GM19328 (cell line): ENCODE results near the gene NGF.
A peak's percentile ranks its signal among the peaks of the same experiment; 100 is the strongest.
"Not testable (repeated sequence)": the region's sequence is repeated elsewhere in the genome, so short reads cannot be mapped to it uniquely, and the experiment has no call there.

Experiments used
- ATAC-seq: cut with Tn5 transposase; IDR thresholded peaks from one replicate; pipeline ENCODE4 v1.9.1; 2021; ENCODE audit warnings: mild to moderate bottlenecking, moderate library complexity; ENCODE audit not compliant: unreplicated experiment

The NGF gene

DNA sequence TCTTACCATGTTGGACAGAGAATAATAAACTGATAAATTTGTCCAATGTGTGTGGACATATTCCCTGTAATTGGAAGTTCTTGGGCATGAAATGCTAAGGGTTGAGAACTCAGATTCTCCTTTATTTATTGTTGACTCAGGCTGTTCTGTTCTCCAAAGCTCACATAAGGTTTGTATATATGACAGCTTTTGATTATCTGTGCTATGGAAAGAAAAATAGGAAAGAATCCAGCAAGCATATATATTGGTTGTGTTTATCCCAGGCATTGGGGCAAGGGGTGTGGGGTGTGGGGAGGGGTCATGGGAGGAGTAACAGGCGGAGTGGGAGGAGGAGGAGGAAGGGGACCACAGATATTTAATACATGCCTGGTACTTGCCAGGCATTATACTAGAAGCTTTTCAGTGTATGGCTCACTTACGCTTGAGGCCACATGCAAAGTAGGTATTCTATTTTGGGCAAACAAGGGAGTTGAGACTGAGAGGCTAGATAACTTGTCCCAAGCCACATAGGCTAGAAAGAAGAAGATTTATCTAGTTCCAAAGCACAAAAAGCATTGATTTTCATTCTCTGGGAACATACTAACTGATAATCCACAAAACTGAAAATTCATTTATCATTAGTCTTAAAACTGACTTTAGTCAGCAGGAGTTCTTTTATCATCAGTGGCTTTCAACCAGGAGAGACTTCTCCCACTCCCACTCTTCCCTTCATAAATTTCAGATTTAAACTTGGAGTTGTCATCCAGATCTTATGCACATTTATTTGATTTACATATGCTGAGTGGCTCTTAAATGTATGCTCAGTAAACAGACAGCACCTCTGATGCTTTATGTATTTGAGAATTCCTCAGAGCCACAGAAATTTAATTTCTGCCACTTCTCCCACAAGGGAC is 27.2 kb downstream of the NGF start:
- ATAC-seq: no peak

DNA sequence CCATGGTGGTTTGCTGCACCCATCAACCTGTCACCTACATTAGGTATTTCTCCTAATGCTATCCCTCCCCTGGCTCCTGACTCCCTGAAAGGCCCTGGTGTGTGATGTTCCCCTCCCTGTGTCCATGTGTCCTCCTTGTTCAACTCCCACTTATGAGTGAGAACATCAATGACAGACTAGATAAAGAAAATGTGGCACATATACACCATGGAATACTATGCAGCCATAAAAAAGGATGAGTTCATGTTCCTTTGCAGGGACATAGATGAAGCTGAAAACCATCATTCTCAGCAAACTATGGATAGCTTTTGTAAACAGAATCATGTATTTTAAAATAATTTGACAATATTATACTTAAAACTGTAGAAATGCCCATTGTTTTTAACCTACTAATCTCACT is 28.5 kb downstream of the NGF start:
- not testable (repeated sequence) for ATAC-seq

DNA sequence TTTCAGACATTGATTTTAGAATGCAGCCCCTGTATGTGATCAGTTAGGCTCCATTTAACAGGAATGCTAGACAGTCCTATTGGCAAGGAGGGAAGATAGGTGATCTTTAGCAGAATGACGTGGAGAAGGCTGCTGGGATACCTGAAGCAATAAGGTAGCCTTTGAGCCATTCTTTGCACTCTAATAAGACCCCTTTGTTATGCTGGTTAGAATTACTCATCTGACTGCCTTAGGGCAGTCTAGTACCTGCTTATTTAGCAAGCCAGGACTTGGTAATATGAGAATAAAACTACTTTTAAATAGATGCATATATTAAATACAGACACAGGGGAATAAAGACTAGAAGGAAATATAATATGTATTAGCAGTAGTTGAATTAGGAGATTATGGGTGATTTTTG is 29.1 kb downstream of the NGF start:
- no peak for ATAC-seq

DNA sequence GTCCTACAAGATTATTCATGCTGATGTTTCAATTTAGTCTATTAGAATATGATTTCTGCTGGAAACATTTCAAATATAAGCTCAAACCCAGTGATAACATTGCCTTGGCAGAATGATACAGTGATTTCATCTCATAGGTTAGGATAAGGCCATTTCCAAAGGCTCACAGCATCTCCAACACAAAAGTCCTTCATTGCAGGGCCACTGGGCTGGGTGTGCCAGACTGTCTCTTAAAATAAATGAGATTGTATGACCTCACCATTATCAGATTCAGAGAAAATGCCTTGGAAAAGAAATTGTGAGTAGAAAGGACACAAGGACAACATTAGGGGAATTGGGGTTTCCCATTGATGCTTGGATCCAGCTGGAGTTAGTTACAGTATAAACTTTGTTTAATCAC is 30.4 kb downstream of the NGF start:
- ATAC-seq: no peak

DNA sequence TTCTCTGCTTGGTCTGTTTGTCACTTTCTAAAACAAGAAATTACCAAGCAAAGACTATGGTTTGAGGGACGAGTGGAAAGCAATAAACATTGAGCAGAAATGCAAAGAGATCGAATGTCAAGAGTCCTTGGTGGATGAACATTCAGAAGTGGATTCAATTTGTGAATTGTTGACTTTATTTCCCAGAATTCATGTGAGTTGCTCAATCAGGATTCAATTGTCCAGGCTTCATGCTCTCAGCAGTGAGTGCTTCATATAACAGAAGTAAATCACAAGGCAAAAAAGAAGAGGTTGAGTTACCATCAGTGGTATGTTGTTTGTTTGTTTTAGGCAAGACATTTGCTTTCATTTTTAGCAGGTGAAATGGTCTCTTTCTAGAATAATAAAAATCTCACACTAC is 31.9 kb downstream of the NGF start:
- no peak for ATAC-seq

DNA sequence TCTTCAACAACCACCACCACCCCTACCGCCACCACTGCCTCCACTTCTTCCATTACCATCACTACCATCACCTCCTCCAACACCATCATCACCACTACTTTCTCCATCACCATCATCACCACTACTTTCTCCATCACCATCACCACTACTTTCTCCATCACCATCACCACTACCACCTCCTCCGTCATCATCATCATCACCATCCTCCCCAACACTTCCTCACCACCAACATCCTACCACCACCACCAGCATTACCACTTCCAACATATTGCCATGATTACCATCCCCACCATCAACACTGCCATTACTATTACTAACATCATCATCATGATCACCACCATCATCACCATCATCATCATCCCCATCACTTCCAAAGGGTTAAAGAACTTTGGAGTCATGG is 34.7 kb downstream of the NGF start:
- no peak for ATAC-seq

DNA sequence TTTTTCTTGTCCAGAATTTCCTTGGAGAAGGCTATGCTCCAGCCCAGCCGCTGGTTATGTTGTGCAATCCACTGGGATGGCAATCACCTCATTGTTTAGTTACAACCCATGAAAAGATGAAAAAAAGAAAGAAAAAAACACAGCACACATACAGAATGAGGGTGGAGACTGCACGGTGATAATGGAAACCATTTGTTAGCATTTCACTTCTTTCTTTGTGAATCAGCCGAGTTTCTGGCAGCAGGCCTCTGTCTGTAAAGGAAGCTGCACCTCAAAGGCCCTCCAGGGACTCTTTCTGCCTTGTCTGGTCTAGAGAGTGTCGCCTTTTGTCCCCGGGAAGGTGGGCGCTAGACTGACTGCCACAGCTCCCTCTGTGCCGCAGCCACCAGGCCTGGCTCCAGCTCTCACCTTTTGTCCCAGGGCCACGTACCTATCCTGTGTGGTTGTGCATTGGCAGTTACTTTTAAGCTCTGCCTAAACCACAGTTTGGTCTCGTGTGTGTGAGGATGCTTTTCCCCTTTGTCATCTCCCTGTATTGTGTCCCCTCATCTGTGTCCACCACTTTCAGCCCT is 35.6 kb downstream of the NGF start:
- ATAC-seq: no peak

DNA sequence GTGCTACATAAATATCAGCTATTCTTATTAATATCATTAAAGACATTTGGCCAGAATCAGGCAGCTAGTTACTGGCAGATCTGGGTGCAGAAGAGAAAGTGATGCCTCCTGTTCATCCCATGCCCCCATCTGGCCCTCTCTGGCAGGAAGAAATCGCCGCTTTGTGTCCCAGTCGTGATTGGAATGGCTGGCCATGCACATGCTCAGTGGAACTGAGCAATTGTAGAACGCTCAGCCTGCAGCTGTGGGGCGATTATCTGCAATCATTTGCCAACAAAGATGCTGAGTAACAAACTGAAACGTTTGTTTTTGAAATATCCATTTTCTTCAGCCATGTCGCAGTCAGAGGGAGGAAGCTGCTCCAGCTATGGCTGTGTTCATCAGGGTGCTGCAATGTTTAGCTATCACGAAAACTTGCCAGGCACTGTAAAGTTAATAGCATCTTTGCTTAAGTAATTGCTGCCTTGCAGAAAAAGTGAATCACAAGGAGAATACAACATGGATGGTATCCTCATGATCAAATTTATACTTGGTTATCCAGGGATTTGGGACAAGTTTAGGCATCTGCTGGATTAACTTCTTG is 36.5 kb downstream of the NGF start:
- no peak for ATAC-seq

DNA sequence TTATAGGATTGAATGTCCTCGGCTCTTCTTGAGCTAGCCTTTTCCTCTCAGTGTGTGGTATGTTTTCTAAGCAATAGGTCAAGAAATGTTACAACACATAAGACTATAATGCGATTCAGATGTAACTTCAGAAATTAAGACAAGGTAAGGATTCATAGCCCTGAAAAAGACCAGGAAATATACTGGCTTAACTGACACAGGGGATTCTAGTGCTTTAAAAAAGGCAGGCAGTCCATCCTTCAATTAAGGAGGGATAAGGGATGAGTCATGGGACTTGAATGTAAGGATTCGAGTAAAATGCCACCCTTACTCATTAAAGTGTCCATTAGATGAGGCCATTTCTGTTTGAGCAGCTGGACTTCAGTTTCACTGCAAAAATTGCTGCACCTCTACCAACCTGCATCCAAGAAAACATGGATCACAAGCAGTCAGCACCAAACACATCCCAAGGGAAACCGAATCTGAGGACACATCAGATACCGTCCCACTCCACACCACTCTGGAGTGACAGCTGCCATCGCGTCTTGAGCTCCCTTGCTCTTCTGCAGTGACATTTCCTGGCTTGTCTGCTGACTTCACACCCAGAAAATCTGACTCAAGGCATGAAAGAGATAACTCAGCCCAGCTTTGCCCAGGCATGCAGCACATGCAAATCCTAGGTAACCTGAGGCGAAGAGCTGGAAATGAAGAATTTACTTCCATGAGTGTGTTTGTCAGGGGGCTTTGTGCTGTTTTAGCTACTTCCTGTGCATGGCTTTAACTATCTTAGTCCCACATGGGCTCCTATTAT is 37.8 kb downstream of the NGF start:
- ATAC-seq: no peak

DNA sequence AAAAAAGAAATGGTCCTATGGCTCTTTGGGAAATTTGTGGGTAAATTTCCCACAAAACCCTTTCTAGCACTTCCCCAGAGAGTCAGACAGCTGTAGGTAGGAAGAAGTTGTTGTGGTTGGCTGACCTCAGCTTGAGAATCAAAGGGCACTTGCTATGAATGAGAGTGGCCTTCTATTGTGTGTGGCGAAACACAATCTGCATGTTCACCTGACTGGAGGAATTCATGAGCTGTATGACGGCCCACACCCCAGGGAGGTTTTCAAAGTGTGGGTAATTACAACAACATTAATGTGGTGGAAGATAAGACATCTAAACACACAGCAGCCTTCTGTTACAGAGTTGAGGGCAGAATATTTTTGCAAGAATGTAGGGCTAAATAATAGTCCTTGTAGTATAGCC is 38.8 kb downstream of the NGF start:
- ATAC-seq: no peak

DNA sequence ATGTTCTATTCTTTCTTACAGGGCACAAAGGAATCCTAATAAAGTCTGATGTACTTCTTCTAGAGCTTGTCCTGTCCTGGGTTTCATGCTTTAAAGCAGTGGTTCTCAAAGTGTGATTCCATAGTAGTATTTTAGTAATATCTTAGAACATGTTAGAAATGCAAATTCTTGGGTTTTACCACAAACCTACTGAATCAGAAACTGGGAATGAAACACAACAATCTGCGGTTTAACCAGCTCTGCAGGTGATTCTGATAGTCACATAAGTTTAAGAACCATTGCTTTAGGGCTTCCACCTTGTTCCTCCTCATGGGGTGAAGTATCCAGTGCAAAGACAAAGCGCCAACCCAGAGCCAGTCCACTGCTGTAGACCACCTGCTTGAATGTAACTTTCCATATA is 41.1 kb downstream of the NGF start:
- ATAC-seq: peak; percentile 83

DNA sequence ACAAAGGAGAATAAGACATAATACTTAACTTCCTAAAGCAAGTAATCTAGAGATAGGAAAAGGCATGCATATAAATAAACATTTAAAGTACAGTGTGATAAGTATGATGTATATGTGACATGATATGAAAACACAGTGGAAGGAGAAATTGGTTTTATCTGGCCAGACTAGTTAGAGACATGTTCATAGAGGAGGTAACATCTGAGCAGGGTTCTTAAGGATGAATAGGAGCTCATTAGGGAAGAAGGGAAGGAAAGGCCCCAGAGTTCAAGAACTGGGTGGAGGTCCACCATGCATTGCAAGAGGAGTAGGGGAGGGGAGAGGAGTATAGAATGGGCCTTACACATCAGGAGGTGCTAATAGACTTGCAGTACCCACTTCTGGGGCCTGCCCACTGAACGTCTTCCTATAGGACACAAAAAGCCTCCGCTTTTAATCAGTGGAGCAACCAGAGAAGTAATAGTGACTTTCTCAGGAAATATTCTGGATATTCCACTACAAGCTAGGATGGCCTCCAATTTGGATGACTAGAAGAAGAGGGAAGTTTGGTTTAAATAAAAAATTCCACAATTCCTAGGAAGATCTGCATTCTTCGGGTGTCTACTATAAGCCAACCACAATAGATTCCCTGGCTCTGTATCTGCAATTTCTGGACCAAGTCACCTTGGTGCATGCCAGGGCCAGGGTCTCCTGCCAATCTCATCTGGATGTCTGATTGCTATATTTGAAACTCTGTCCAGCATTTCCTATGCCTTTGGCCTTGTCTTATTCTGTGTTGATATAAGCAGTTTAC is 41.9 kb downstream of the NGF start:
- no peak for ATAC-seq

DNA sequence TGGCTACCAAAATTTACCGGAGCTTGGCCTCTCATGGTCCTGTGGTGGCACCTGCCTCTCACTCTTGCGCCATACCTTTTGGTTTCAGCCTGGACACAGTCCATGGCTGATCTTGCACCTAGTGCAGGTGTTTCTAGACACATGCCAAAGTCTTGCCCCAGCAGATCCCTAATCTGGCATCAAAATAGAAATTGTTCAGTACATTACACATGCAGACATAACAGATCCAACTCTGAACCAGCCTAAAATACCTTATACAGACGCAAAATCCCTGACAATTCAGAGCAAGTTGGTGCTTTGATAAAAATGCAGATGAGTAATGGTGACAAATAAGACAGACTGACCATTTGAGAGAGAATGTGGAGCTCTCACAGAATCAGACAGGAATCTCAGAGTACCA is 44.1 kb downstream of the NGF start:
- ATAC-seq: no peak

DNA sequence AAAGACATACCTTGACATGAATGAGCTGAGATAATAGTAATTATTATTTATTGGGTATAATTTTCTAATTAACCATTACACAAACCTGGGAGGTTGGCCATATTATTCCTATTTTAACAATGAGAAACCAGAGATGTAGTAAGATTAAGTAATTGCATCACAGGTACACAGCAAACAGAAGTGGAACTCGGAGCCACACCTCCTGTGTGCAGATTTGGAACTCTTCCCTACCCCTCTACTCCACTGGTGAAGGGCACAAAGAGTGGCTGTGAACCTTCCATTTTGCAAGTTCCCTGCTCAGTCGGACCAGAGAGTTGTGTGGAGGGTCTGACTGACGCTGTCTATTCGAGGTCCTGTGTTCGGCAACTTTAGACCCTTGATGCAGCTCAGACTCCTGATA is 45.0 kb downstream of the NGF start:
- ATAC-seq: no peak

DNA sequence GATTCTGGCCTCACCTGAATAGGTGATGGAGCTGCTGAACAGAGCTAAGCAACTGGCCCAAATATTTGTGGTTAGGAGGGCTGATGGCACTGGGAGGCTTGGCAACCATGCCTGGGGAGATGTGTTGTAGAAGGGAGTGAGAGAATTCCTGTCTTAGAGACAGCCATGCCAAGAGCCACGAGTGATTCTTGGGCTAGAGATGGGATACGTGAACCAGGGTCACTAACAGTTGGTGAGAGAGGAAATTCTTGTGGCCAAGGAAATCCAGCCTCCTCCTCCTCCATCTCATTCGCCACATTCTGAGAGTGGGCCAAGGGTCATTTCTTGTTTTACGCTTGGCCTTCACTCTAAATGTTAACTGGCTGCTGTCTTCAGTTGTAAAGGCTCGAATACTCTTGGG is 46.3 kb downstream of the NGF start:
- no peak for ATAC-seq

DNA sequence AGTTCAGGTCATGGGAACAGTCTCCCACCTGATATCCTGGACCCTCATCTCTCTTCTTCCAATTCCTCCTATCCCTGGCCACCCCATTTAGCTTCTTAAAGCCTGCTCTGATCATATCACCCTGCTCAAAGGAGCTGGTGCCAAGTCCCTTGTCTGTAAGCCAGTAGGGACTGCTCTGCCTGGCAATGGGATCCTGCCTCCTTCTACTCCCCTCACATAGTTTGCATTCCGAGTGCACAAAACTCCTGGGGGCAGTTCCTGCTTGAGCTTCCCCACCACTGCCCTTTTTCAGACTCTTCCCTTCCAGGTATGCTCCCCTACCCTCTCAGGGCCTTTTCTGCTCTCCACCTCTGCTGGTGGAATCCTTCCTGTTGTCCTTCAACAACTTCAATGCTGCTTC is 48.1 kb downstream of the NGF start:
- ATAC-seq: no peak

DNA sequence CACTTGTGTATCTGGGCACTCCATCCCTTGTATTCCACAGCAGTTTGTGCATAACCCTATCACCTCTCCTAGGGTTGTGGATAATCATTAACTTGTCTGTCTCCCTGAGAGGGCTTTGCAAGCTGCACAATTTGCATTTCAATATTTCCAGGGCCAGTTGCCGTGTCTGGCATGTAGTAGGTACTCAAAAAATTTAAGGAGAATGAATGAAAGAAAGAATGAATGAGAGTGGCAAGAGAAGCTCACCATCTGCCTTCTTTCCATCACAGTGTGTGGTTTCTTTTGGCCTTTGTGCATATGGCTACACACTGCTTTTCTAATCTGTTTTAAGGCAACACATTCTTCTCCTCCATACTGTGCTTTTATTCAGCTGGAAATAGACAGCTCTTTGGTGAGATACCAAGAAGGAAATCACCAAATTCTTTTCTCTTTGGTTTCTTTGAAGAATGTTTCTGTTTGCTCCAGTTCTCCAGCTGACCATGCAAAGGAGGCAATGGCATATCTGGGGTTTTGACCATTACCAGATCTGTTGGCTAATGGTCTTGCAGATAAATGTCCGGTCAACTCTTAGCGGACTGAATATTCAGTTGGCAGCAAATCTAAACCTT is 49.4 kb downstream of the NGF start:
- ATAC-seq: no peak

DNA sequence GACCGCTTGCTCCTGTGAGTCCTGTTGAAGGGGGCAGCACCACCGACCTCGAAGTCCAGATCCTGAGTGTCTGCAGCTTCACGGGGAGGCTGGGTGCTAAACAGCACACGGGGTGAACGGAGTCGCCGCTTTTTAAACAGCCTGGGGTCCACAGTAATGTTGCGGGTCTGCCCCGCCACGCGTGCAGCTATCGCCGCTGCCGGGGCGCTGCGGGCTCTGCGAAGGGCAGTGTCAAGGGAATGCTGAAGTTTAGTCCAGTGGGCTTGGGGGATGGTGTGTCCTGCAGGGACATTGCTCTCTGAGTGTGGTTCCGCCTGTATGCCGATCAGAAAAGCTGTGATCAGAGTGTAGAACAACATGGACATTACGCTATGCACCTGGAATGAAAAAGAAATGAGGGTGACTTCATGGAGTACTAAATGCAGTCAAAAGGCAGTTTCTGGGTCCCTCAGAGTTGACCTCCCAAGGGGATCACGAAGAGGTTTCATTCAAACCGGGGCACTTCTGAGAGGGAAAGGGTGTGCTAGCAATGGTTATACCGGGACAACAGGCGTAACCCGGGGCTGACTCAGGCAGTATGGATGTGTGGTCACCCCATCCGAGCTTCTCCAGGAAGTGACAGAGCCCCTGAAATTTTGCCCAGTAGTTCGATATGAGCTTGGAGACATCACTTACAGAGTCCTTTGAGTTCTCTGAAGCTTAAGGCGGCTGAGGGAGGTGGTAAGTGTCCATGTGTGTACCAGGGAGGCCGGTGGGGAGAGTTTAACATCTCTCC is 51.4 kb downstream of the NGF start:
- no peak for ATAC-seq

DNA sequence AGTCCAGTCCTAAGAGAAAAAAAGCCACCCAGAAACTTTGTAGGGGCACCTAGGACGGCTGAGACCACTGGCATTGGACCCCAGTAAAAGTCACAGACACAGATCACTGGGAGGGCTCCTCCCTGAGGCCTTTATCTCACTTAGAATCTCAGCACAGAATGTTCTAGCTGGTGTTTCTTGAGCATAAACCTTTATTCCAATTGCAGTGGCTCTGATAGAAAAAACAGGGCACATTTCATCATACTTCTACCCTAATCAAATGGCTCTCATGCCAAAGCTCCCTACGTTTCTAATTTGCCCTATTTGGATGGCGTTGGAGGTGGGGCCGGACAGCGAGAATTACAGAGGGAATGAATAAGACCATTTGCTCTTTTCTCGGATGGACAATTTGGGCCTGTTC is 53.8 kb downstream of the NGF start:
- ATAC-seq: no peak
